ENCODE data around the gene KCNG2. TPM values are rescaled to one million over a fixed set of nuclear protein-coding genes. Genes with fewer than 3 reads are reported as not detected.
A peak's percentile ranks its signal among the peaks of the same experiment; 100 is the strongest.

KCNG2 gene
- total RNA-seq, 1 donor from 2014 or later, result not detected

DNA sequence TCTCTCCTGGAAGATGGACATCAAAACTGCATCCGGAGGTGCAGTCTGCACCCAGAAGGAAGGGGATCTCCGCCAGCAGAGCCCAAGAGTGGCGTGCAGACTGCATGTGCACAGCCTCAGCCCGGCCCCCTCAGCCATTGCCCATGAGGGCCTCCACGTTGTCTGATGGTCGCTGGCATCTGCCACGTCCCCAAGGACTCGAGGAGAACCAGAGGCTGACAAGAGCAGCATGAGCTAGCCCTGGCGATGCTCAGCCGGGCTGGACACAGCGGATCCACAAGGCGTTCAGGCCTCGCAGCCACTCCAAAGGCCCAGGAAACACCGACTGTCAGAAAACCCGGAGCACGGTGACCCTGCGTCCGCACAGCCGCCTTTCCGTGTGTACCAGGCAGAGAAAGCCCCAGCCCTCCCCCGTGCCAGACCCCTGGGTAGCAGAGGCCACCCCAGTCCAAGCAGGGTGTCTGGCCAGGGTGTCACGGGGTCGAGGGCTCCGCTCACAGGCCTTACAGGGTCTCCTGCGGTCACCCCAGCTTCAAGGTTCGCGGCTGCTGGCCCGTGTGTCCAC lies 105.4 kb downstream of the KCNG2 start:
- Mint-ChIP-seq H3K9me3 (ENCODE audit: unreplicated experiment) (peaks cover 4% of the 10 kb centered on the region), H3K4me1 (ENCODE audit: unreplicated experiment) (no peaks in the 10 kb centered on the region), H3K27me3 (ENCODE audit: unreplicated experiment) (no peaks in the 10 kb centered on the region), H3K27ac (ENCODE audit: unreplicated experiment) (no peak overlapping the region), H3K36me3 (ENCODE audit: unreplicated experiment) (peaks cover 35% of the 10 kb centered on the region), H3K4me3 (ENCODE audit: unreplicated experiment) (no peak overlapping the region)
- TF ChIP-seq, protein P1, sequence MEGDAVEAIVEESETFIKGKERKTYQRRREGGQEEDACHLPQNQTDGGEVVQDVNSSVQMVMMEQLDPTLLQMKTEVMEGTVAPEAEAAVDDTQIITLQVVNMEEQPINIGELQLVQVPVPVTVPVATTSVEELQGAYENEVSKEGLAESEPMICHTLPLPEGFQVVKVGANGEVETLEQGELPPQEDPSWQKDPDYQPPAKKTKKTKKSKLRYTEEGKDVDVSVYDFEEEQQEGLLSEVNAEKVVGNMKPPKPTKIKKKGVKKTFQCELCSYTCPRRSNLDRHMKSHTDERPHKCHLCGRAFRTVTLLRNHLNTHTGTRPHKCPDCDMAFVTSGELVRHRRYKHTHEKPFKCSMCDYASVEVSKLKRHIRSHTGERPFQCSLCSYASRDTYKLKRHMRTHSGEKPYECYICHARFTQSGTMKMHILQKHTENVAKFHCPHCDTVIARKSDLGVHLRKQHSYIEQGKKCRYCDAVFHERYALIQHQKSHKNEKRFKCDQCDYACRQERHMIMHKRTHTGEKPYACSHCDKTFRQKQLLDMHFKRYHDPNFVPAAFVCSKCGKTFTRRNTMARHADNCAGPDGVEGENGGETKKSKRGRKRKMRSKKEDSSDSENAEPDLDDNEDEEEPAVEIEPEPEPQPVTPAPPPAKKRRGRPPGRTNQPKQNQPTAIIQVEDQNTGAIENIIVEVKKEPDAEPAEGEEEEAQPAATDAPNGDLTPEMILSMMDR (IDR thresholded peaks at IDR 0.05), result no peak
- peak; percentile 82 for DNase-seq (ENCODE audit: extremely low spot score, unreplicated experiment)

DNA sequence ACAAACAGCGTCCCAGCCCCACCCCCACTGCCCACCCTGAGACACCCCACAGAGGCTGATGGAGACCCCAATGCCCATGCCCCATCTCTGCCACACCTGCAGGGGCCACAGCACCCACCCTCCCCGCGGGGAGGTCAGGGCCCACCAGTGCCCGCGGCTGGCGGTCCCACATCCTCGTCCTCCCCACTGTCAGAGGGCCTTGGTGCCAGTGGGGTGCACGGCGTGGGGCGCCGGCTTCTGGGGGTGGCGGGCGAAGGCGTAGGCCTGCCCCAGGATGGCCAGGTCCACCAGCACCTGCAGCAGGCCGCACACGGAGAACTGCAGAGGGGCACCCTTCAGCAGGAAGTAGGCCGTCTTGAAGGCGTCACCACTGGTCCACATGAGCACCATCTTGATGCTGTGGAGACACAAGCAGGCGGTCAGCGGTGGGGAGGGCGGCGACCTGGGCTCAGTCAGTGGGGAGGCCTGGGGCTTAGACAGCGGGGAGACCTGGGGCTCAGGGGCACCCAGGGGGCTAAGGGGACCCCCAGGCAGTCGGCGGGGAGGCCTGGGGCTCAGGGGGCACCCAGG lies 106.1 kb downstream of the KCNG2 start:
- peaks cover 7% of the 10 kb centered on the region for H3K9me3 Mint-ChIP-seq (ENCODE audit: unreplicated experiment)
- H3K27ac Mint-ChIP-seq (ENCODE audit: unreplicated experiment), result no peak overlapping the region
- H3K27me3 Mint-ChIP-seq (ENCODE audit: unreplicated experiment), result no peaks in the 10 kb centered on the region
- H3K4me1 Mint-ChIP-seq (ENCODE audit: unreplicated experiment), result no peaks in the 10 kb centered on the region
- TF ChIP-seq, protein P1 (IDR thresholded peaks at IDR 0.05), result no peak
- H3K4me3 Mint-ChIP-seq (ENCODE audit: unreplicated experiment), result no peak overlapping the region
- DNase-seq (ENCODE audit: extremely low spot score, unreplicated experiment), result peak; percentile 77
- peaks cover 41% of the 10 kb centered on the region for H3K36me3 Mint-ChIP-seq (ENCODE audit: unreplicated experiment)

DNA sequence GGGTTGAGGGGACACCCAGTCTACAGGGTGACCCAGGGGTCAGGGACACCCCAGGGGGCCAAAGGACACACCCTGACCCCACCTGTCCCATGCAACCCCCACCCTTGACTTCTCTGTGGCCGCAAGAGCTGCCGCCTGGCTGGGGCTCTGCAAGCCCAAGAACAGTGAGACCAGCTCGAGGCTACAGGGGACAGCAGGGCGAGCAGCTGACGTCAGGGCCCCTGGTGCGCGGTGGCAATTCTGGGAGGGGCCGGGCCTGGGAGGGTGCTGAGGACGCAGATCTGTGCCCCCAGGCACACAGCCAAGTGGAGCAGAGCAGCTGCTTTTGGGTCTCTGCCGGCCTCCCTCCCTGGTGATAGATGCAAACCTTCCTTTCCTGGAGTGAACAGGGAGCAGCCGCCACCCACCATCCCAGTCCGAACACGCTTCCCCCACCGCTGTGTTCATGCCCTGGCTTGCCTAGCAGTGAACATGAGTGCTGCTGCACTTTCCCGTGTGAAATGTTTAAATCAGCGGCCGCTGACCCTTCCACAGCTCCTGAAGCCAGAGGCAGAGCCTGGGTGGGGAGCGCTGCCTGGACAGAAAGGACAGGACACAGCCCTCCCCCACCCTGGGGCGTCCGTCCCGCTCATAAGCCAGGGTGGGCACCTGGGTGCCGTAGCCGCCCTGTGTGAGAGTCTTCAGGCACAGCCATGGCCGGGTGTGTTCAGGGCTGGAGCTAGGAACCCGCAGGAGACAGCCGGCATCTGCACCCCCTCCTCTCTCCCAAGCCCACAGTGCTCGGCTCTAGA lies 106.8 kb downstream of the KCNG2 start:
- TF ChIP-seq, protein P1 (IDR thresholded peaks at IDR 0.05), result no peak
- Mint-ChIP-seq H3K4me1 (ENCODE audit: unreplicated experiment) (no peaks in the 10 kb centered on the region), H3K27ac (ENCODE audit: unreplicated experiment) (no peak overlapping the region), H3K4me3 (ENCODE audit: unreplicated experiment) (no peak overlapping the region), H3K9me3 (ENCODE audit: unreplicated experiment) (peaks cover 7% of the 10 kb centered on the region), H3K36me3 (ENCODE audit: unreplicated experiment) (peaks cover 44% of the 10 kb centered on the region), H3K27me3 (ENCODE audit: unreplicated experiment) (no peaks in the 10 kb centered on the region)
- peak; percentile 81 for DNase-seq (ENCODE audit: extremely low spot score, unreplicated experiment)

DNA sequence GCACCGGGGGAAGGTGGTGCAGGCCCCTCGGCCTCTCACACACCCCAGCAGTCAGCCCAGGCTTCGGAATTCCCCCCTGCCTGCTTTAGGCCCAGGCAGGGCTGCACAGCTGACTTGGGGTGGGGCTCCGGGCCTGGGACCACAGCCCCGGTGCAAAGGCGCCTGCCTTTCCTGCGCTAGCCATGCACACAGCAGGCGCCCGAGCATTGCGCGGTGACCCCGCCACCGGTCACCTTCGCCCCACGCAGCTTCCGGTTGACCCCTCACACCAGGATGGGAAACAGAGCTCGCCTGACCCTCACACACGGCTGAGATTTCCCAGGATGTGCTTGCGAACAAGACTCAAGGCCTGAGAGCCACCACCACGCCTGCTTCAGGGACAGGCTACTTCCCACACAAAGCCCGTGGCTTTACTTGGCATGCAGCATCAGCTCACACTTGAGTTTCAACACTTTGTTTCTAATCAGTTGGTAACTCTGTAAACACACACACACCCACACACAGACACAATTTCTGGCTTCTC lies 107.7 kb downstream of the KCNG2 start:
- H3K36me3 Mint-ChIP-seq (ENCODE audit: unreplicated experiment), result peaks cover 44% of the 10 kb centered on the region
- DNase-seq (ENCODE audit: extremely low spot score, unreplicated experiment), result peak; percentile 83
- no peaks in the 10 kb centered on the region for H3K27me3 Mint-ChIP-seq (ENCODE audit: unreplicated experiment)
- TF ChIP-seq, protein P1 (IDR thresholded peaks at IDR 0.05), result no peak
- no peaks in the 10 kb centered on the region for H3K4me1 Mint-ChIP-seq (ENCODE audit: unreplicated experiment)
- H3K27ac Mint-ChIP-seq (ENCODE audit: unreplicated experiment), result no peak overlapping the region
- peaks cover 7% of the 10 kb centered on the region for H3K9me3 Mint-ChIP-seq (ENCODE audit: unreplicated experiment)
- H3K4me3 Mint-ChIP-seq (ENCODE audit: unreplicated experiment), result no peak overlapping the region

DNA sequence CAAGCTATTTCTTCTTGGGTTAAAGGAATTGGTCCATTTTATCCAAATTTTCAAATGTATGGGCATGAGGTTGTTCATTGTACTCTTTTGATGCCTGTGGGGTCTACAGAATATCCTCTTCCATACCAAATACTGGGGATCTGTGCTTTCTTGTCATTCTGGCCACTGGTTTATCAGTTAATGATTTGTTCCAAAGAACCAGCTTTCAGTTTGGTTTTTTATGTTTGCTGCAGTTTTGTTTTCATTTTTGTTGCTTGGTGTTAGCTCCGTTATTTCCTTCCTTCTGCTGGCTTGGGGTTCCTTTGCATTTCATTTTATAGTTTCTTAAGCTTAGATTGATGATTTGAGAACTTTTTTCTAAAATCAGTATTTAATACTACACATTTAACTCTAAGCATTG lies 108.3 kb downstream of the KCNG2 start:
- Mint-ChIP-seq H3K4me1 (ENCODE audit: unreplicated experiment) (no peaks in the 10 kb centered on the region), H3K27me3 (ENCODE audit: unreplicated experiment) (no peaks in the 10 kb centered on the region), H3K4me3 (ENCODE audit: unreplicated experiment) (no peak overlapping the region), H3K36me3 (ENCODE audit: unreplicated experiment) (peaks cover 48% of the 10 kb centered on the region), H3K27ac (ENCODE audit: unreplicated experiment) (no peak overlapping the region), H3K9me3 (ENCODE audit: unreplicated experiment) (peaks cover 7% of the 10 kb centered on the region)
- TF ChIP-seq, protein P1 (IDR thresholded peaks at IDR 0.05), result no peak
- no peak for DNase-seq (ENCODE audit: extremely low spot score, unreplicated experiment)
